ENCODE data around the gene PHF10. TPM values are rescaled to one million over a fixed set of nuclear protein-coding genes. Genes with fewer than 3 reads are reported as not detected.

The PHF10 gene
- total RNA-seq (2022; extraction: Qiagen RNA extraction) = 18.8 to 25.0 TPM (median 22.9 TPM) in 5 replicates

GRCh38 chr6:169724494-169725124 is at the start of gene PHF10:
TSS of gene PHF10 (minus strand) at chr6:169724500. CDS start at chr6:169723931, 569 bp downstream.

GRCh38 chr6:169751242-169752073 is 27.2 kb upstream of the PHF10 start, which contains the start of the genes DYNLT2 and ERMARD:
TSS of gene DYNLT2 (minus strand) at chr6:169751572. CDS start at chr6:169751458, 114 bp downstream.
TSS of gene ERMARD (plus strand) at chr6:169751622. CDS start at chr6:169751658, 36 bp downstream.

DNA sequence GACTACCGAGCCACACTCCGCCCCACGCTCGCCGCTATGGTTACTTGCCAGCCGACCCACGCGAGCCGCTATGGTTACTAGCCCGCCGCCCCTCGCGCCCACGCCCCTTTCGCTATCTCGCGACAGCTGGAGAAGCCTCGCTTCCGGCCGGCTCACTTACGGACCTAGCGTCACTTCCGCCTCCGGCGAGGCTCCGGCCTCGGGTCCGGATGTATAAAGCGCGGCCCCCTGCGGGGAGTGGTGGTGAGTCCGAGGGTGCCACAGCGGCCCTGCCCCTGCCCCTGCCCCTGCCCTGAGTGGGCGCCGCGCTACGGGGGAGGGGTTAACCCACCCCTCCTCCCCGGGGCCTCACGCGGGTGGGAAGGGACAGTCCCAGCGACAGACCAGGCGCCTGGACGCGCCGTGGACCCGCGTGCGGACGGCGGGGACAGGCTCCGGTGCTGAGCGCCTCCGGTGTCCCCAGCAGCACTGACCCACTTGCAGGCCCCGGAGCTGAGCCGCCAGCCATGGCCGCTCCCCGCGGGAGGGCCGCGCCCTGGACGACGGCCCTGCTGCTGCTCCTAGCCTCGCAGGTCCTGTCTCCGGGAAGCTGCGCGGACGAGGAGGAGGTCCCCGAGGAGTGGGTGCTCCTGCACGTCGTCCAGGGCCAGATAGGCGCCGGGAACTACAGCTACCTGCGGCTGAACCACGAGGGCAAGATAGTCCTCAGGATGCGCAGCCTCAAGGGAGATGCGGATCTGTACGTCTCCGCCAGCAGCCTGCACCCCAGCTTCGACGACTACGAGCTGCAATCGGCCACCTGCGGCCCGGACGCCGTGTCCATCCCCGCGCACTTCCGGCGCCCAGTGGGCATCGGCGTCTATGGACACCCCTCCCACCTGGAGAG is 22.1 kb downstream of the PHF10 start, which contains the start of the genes C6orf120 and WDR27:
Gene C6orf120 (plus strand): TSS at position 173 of the 886 bp plus-strand sequence. CDS start 334 bp downstream, at position 507.
Gene WDR27 (minus strand): TSS at position 76 of the 886 bp plus-strand sequence. CDS start 13,024 bp downstream, outside the sequence.

Other genes starting within 250 kb of the PHF10 start
- 7.7 to 11.5 TPM (median 10.2 TPM) in 5 replicates for gene WDR27, start 22.5 kb downstream of the PHF10 start, total RNA-seq (2022; extraction: Qiagen RNA extraction)
- gene C6orf120, start 22.4 kb downstream of the PHF10 start, total RNA-seq (2022; extraction: Qiagen RNA extraction) = 10.2 to 14.4 TPM (median 13.3 TPM) in 5 replicates
- gene DYNLT2, start 27.1 kb upstream of the PHF10 start, total RNA-seq (2022; extraction: Qiagen RNA extraction) = 0.46 to 0.69 TPM (median 0.61 TPM) in 5 replicates
- 6.3 to 8.5 TPM (median 7.6 TPM) in 5 replicates for gene ERMARD, start 27.1 kb upstream of the PHF10 start, total RNA-seq (2022; extraction: Qiagen RNA extraction)

Measured in A549 treated with Hydrocortisone at 1 μM for 4 hours (cell line).